ENCODE data around the gene ANAPC4. TPM values are rescaled to one million over a fixed set of nuclear protein-coding genes. Genes with fewer than 3 reads are reported as not detected.

Gene ANAPC4
- total and polyA plus RNA-seq, 2 experiments from 2014 or later, result 18.6 to 23.1 TPM

DNA sequence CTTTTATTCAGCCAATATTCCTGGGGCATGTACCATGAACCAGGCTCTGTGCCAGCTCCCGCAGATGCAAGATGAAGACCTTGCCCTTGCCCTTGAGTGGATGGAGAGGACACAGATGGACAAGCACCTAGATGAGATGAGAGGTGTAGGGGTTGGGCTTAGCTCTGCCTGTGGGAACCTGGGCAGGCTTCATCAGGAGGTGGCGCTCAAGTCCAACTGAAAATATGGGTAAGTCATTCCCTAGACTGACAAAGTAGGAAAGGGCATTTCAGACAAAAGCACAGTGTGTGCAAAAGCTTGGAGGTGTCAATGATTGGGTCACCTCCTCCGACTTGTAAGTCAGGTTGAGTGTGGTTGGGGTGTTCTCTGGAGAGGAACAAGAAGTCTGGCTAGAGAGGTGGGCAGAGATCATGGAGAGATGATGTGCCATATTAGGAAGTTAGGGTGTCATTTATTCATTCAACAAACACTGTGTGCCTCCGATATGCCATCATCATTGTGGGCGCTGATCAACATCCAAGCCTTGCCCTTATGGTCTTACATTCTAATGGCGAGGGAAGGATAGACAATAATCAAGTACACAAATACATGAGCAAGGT, 64.6 kb downstream of the ANAPC4 start:
- H3K9me3 ChIP-seq (ENCODE audit: low read depth), result no peaks in the 10 kb centered on the region
- H3K4me2 ChIP-seq, result no peak overlapping the region

DNA sequence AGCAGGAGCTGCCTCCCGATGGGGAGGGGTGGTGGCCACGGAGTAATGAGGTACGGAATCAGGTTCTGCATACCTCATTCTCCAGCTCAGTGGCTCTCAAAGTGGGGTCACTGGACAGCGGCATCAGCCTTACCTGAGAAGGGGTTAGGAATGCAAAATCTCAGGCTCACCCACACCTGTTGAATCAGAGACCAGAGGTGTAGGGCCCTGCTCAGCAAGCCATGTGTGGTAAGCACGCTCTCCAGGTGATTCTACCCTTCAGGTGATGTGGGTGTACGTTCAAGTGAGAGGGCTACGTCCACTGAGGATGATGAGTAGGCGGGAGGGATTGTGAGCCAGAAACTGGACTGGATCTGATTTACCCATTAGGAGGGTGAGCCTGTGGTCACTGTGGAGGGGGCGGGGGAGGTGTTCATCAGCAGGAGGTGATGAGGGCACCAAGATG, 65.8 kb downstream of the ANAPC4 start:
- no peak overlapping the region for H3K27ac ChIP-seq
- no peak overlapping the region for H2AFZ ChIP-seq
- no peaks in the 10 kb centered on the region for H3K79me2 ChIP-seq
- no peaks in the 10 kb centered on the region for H3K36me3 ChIP-seq (replicated peaks; ENCODE audit: insufficient read depth, low read depth)
- no peaks in the 10 kb centered on the region for H4K20me1 ChIP-seq (ENCODE audit: insufficient read depth, poor library complexity, severe bottlenecking)
- no peaks in the 10 kb centered on the region for H3K27me3 ChIP-seq
- no peaks in the 10 kb centered on the region for H3K9me3 ChIP-seq (ENCODE audit: low read depth)
- H3K4me3 ChIP-seq, result no peak overlapping the region
- DNase-seq (ENCODE audit: low spot score), result no peak
- TF ChIP-seq, protein P1, sequence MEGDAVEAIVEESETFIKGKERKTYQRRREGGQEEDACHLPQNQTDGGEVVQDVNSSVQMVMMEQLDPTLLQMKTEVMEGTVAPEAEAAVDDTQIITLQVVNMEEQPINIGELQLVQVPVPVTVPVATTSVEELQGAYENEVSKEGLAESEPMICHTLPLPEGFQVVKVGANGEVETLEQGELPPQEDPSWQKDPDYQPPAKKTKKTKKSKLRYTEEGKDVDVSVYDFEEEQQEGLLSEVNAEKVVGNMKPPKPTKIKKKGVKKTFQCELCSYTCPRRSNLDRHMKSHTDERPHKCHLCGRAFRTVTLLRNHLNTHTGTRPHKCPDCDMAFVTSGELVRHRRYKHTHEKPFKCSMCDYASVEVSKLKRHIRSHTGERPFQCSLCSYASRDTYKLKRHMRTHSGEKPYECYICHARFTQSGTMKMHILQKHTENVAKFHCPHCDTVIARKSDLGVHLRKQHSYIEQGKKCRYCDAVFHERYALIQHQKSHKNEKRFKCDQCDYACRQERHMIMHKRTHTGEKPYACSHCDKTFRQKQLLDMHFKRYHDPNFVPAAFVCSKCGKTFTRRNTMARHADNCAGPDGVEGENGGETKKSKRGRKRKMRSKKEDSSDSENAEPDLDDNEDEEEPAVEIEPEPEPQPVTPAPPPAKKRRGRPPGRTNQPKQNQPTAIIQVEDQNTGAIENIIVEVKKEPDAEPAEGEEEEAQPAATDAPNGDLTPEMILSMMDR (IDR thresholded peaks at IDR 0.05; ENCODE audit: poor library complexity), result no peak
- no peak for TF ChIP-seq EZH2phosphoT487 (IDR thresholded peaks at IDR 0.05; ENCODE audit: low read depth, severe bottlenecking, unreplicated experiment)
- no peak for TF ChIP-seq EZH2 (IDR thresholded peaks at IDR 0.05; ENCODE audit: borderline replicate concordance)
- H3K9me2 ChIP-seq (replicated peaks; ENCODE audit: insufficient read depth), result no peaks in the 10 kb centered on the region
- no peaks in the 10 kb centered on the region for H3K4me1 ChIP-seq (ENCODE audit: insufficient read depth)
- 73% methylated on average over 9 of the region's 9 CpGs for WGBS (ENCODE audit: low lambda C conversion rate, missing lambda C conversion rate)
- no peak overlapping the region for H3K4me2 ChIP-seq

More for the DNA sequence above, 64.6 kb downstream of the ANAPC4 start:
- peak; percentile 77 for DNase-seq (ENCODE audit: low spot score)
- H3K4me3 ChIP-seq, result no peak overlapping the region
- no peaks in the 10 kb centered on the region for H3K9me2 ChIP-seq (replicated peaks; ENCODE audit: insufficient read depth)
- H4K20me1 ChIP-seq (ENCODE audit: insufficient read depth, poor library complexity, severe bottlenecking), result no peaks in the 10 kb centered on the region
- H3K79me2 ChIP-seq, result no peaks in the 10 kb centered on the region
- H2AFZ ChIP-seq, result no peak overlapping the region
- H3K27me3 ChIP-seq, result no peaks in the 10 kb centered on the region
- TF ChIP-seq, protein P1 (IDR thresholded peaks at IDR 0.05; ENCODE audit: poor library complexity), result peak; percentile 74
- TF ChIP-seq EZH2 (IDR thresholded peaks at IDR 0.05; ENCODE audit: borderline replicate concordance), result no peak
- H3K36me3 ChIP-seq (replicated peaks; ENCODE audit: insufficient read depth, low read depth), result no peaks in the 10 kb centered on the region
- no peaks in the 10 kb centered on the region for H3K4me1 ChIP-seq (ENCODE audit: insufficient read depth)
- WGBS (ENCODE audit: low lambda C conversion rate, missing lambda C conversion rate), result 47% methylated on average over 6 of the region's 6 CpGs
- no peak overlapping the region for H3K27ac ChIP-seq

DNA sequence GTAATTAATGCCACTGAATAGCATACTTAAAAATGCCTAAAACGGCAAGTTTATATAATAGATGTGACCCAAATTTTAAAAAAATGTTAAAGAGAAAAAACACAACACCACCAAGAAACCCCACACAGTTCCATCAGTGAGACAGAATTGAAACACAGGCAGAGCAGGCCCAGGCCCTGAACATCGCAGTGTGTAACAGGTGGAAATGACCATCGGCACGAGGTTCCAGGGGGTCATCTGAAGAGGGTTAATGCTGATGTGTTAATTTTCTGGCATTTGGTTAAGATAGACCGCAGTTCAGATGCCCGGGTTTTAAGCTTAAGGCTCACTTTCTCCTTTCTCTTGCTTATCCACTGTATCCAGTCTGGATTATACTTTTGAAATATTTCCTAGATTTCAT, 66.8 kb downstream of the ANAPC4 start:
- Histone ChIP-seq H2AFZ (no peak overlapping the region), H4K20me1 (ENCODE audit: insufficient read depth, poor library complexity, severe bottlenecking) (no peaks in the 10 kb centered on the region), H3K4me3 (no peak overlapping the region), H3K36me3 (replicated peaks; ENCODE audit: insufficient read depth, low read depth) (no peaks in the 10 kb centered on the region), H3K79me2 (no peaks in the 10 kb centered on the region), H3K27me3 (no peaks in the 10 kb centered on the region), H3K4me1 (ENCODE audit: insufficient read depth) (peaks cover 3% of the 10 kb centered on the region), H3K4me2 (no peak overlapping the region), H3K9me2 (replicated peaks; ENCODE audit: insufficient read depth) (no peaks in the 10 kb centered on the region), H3K9me3 (ENCODE audit: low read depth) (no peaks in the 10 kb centered on the region), H3K27ac (no peak overlapping the region)
- TF ChIP-seq, protein P1 (IDR thresholded peaks at IDR 0.05; ENCODE audit: poor library complexity), result no peak
- TF ChIP-seq EZH2phosphoT487 (IDR thresholded peaks at IDR 0.05; ENCODE audit: low read depth, severe bottlenecking, unreplicated experiment), result no peak
- TF ChIP-seq EZH2 (IDR thresholded peaks at IDR 0.05; ENCODE audit: borderline replicate concordance), result no peak
- no peak for DNase-seq (ENCODE audit: low spot score)
- 93% methylated on average over 6 of the region's 6 CpGs for WGBS (ENCODE audit: low lambda C conversion rate, missing lambda C conversion rate)

Measured in hepatocyte (in vitro differentiated cells).